ENCODE results near the gene GRAMD4. TPM values are rescaled to one million over a fixed set of nuclear protein-coding genes. Genes with fewer than 3 reads are reported as not detected.

The GRAMD4 gene
- total RNA-seq, 1 donor from 2014 or later, result 94.0 TPM

GRCh38 chr22:46723882-46724281, 103.7 kb downstream of the GRAMD4 start:
- ATAC-seq, result no peak
- no peak for DNase-seq
- intact Hi-C loops (cut with micrococcal nuclease), result no loop called here

DNA sequence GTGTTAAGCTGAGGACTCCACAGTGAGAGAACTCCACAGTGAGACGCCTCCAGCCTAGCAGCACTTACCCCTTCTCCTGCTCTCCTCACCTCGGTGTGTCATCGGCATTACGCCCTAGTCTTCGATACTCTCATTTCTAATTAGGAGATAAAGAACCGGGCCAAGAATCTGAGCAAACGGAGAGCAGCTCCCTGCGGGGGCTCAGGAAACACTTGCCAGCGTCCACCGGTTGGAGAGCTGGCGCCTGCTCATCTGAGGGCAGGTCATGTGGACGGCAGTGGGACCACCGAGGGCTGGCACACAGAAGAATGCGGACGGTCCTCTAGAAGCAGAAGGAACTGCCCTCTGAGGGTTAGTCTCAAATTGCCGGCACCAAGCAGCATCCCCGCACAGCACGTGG, 104.9 kb downstream of the GRAMD4 start:
- DNase-seq (no peak), ATAC-seq (no peak)
- intact Hi-C loops (cut with micrococcal nuclease), result no loop called here

GRCh38 chr22:46726066-46726985, 106.1 kb downstream of the GRAMD4 start:
- intact Hi-C loops (cut with micrococcal nuclease), result no loop called here
- DNase-seq (peak; percentile 58), ATAC-seq (peak; percentile 44)

DNA sequence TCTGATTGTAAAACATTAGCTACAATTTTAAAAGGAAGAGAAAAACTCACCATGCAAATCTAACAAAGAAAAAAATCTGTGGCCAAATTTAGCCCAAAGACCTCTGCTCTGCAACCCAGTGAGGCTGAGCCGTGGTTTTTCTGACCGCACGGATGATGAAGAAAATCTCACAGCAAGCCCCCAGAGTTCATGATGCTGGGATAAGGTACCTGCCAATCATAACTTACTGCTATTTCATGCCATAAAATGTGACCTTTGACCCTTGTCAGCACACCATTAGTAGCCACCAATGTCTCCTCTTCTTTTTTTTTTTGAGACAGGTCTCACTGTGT, 106.8 kb downstream of the GRAMD4 start:
- no peak for ATAC-seq
- intact Hi-C loops (cut with micrococcal nuclease), result no loop called here
- DNase-seq, result no peak

DNA sequence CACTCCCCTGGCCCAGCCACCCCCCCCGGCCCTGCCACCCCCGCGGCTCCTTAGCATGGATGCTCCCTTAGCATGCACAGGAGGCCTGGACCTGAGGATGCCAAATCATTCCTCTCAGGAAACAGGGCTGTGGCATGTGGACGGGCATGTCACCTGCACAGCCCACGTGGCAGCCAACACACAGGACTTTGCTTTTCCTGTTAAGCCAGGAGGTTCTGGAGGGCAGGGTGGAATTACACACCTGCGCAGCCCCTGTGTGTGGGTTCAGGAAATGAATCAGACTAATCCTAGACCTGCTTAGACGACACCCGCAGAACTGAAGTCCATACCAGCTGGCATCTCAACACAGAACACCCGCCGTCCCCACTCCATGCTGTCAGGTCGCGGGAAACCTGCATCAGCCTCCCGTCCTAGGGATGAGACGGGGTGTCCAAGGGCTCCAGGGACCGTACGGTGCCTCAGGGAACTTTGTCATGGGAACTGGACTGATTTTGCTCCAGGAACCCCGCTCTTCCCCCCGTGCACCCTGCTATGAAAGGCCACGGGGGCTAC, 107.7 kb downstream of the GRAMD4 start:
- DNase-seq (no peak), ATAC-seq (no peak)
- intact Hi-C loops (cut with micrococcal nuclease), result no loop called here

DNA sequence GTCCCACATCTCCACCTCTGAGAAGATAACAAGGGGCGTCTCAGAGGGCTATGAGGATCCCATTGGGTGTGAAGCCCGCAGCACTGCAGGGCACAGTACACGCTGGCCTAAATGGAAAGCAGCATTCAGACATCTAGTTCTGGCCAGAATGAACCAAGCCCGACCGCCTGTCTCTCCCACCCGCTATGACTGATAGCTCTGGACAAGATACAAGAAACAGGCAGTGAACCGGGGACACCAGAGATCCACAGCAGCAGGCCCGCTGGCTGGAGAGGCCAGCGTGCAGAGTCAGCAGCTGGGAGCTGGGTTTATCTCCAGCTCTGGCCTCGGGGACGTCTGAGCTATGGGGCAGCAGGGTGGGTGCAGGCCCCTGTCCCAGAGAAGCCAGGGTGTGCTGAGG, 108.3 kb downstream of the GRAMD4 start:
- ATAC-seq, result peak; percentile 54
- intact Hi-C loops (cut with micrococcal nuclease), result no loop called here

More for the DNA sequence above, 108.3 kb downstream of the GRAMD4 start:
- DNase-seq, result peak; percentile 61

Other genes with a start within 250 kb of the GRAMD4 start
- gene CELSR1, start 82.8 kb upstream of the GRAMD4 start, total RNA-seq, result 9.7 TPM
- 87.5 TPM for gene CERK, start 117.9 kb downstream of the GRAMD4 start, total RNA-seq
- 15.8 TPM for gene TBC1D22A, start 142.3 kb downstream of the GRAMD4 start, total RNA-seq

Data from left ventricle myocardium superior (tissue), 1 donor.